Umbilical cord (tissue), 2 donors: ENCODE results near the gene PAF1. TPM values are rescaled to one million over a fixed set of nuclear protein-coding genes. Genes with fewer than 3 reads are reported as not detected.
A peak's percentile ranks its signal among the peaks of the same experiment; 100 is the strongest.

Experiments
- DNase-seq: peaks from one replicate; pipeline ENCODE4 v3.0.0-alpha.2; 2015; ENCODE audit warnings: low spot score
- total RNA-seq: library from RNA; depleted of rRNA; stranded (reverse); fragments of >200 nt; gene quantifications from one replicate; pipeline ENCODE4 v1.2.3, GENCODE V29; 2014; ENCODE audit warnings: low replicate concordance; ENCODE audit not compliant: insufficient read depth

Gene PAF1
- total RNA-seq, 1 donor from 2014 or later: 12.5 TPM

DNA sequence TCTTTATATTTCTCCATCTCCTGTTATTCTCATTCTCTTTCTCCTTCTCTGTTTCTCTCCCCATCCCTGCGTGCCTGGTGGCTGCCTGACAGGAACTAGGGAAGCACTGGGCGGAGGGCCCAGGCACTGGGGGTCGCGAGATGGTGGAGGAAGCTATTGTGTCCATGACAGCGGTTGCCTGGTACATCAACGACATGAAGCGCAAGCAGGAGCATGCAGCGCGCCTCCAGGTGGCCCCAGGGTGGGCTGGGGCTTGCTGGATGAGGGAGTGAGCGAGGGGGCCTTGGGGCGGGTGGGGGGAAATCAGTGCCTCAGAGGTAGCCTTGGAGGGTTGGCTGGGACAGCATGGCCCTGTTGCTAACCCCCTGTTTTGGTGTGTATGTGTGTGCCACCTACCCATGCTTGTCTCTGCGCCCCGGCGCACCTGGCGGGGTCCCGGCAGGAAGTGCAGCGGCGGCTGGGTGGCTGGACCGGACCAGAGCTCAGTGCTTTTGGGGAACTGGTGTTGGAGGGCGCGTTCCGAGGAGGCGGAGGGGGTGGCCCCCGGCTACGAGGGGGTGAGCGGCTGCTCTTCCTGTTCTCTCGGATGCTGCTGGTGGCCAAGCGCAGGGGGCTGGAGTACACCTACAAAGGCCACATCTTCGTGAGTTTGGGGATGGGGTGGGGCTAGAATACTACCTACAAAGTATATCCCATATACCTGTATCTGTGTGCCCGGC lies 26.7 kb upstream of the PAF1 start:
- DNase-seq: no peak

DNA sequence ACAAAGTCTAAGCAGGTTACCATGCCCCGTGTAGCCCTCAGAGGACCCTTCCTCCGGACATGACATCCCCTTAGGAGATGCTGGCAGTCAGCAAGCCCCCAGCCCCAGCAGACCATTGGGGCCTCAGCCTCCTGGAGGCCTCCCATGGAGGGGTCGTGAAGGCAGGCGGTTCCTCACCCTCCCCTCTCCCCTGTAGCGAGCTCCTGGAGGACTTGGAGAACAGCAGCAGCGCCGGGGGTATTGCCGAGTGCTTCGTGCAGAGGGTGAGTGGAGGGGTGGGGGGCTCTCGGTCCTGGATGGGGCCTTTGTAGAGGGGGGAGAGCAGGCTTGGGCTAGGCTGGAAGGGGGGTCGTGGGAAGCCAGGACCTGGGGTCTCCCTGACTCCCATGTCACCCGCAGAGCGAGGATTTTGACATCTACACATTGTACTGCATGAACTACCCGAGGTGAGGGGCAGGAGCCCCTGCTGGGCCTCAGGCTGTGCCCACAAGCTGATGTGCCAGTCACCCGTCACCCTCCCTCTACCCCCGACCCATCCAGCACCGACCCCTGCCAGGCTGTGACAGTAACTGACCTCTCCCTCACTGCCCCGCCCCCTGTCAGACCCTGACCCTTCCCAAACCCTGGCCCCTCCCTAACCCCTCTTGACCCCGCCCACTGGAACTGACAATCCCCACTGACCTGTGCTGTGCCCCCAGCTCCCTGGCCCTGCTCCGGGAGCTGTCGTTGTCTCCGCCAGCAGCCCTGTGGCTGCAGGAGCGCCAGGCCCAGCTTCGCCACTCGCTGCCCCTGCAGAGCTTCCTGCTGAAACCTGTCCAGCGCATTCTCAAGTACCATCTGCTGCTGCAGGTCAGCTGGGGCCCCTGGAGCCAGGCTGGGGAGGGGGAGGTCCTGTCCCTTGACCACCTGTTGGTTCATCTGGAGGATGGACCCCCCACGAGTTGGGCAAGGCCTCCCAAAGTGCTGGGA lies 25.5 kb upstream of the PAF1 start:
- no peak for DNase-seq

DNA sequence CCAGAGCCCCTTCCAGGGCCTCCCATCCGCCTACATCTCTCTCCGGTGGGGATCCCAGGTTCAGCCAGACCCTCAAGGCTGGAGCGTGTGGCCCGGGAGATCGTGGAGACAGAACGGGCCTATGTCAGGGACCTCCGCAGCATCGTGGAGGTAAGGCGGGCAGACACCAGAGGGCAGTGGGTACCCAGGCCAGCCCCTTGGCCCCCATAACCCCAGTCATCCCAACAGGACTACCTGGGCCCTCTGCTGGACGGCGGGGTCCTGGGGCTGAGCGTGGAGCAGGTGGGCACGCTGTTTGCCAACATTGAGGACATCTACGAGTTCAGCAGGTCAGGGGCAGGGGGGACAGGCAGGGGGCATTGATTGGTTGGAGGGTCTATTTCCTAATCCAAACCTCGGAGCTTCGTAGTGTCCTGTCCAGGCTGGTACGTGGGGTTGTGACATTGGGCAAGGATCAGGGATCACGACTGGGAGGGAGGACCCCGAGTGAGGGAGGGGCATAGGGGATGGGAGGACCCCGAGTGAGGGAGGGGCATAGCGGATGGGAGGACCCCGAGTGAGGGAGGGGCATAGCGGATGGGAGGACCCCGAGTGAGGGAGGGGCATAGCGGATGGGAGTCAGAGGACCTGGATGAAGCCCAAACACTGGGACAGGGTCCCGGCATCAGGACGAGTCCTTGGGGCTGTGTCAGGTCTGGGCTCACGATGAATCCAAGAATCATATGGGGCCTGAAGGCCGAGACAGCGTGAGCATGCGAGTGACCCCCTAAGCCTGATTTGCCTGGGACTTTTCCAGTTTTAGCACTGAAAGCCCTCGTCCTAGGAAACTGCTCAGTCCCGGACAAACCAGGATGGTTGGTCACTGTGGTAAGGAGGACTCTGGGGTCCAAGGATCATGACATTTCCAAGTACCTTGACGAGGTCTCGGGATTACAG lies 24.5 kb upstream of the PAF1 start:
- no peak for DNase-seq

DNA sequence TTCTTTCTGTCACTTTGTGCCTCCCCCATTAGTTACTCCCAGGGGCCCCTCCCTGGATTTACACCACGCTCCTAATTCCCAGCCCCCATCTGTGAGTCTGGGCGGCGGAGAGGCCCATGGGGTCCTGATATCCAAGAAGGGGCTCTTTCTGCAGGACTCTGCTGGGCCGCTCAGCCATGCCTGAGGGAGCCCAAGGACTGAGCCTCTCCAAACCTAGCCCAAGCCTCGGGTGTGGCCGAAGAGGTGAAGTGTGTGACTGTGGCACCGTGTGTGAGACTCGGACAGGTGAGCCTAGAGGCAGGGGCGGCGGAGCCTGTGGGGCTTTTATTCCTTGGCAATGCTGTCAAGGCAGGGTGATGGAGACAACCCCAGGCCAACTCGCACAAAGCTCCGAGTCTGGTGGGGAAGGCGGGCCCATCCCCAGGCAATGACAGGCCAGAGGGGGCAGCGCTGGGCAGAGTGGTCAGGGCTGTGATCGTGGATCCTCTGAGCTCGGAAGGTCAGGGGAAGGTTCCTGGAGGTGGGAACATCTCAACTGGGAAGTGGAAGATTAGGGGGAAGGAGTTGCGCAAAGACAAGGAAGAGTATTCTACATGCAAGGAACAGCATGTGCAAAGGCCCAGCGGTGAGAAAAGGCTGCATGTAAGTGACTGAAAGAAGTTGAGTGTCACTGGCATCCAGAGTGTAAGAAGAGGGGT lies 23.2 kb upstream of the PAF1 start:
- no peak for DNase-seq

DNA sequence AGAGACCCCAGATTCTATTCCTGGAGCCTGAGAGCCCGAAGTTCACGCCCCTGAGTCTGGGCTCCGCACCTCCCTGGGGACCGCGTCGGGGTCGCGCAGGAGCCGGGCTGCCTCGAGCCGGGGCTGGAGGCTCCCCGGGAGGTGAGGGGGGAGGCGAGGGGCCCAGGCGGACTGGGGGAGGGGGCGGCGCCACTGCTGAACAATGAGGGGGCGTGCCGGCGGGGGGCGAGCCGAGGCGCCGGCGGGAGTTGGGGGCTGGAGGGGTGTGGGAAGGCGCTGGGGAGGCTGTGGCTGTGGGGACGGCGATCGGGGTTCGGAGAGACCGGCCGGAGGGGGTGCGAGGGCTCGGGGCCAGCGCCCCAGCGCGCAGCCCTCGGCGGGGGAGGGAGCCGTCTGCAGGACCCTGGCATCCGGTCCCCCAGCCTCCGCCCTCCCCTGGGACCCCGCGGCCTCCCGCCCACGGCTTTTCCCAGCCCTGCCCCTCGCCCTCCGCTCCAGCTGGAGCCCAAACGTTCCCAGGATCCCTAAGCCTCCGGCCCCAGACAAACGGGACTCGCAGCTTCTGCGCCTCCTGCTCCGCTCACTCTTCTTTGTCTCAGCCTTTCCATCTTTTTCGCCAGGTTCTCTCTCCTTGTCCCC lies 22.5 kb upstream of the PAF1 start:
- DNase-seq: peak; percentile 76

DNA sequence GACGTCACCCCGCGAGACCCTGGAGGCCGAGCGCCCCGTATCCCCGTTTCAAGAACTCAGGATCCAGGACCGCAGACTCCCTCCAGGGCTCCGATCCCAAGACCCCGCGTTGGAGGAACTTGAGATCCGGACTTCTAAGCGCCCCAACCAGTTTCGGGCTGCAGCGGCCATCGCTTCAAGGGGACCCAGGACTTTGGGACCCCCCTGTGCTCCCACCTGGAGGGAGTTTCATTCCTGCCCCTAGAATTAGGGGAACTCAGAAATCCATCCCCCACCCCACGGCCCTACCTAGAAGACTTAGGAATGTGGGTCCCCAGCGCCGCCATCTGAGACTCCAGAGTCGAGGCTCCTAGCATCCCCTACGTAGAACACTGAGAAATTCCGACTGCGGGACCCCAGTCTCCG lies 22.0 kb upstream of the PAF1 start:
- no peak for DNase-seq

DNA sequence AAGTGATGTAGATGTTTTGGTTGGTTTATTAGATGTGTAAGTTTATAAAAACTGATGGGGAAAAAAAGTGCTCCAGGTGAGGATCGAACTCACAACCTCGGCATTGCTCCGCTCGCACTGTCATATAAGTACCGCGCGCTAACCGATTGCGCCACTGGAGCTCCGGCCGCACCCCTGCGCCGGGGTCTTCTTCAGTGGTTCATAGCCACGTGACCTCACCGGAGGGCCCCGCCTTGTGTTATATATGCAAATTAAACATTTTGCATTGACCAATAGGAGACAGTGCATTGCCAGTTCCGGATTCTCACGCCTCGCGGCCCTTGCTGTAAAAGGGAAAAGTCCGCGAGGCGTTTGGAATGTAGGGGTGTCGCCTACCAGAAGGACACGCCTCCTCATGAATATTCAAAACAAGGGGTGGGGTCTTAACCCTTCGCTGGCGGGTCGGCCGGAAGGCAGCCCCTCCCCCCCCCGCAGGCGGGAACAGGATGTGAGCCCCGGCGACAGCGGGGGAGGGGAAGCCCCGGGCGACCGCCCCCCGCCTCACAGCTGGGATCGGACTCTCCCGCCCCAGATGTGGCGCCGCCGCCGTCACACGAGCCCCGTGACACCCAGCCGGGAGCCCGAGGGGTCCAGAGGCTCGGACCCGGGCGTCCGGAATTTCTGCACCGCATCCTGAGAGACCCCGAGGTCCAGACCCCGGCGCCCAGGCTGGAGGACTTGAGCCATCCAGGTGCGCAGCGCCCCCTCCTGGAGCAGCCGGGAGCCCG lies 21.4 kb upstream of the PAF1 start, which contains the start of gene PLEKHG2:
PLEKHG2 (plus strand) TSS at position 570 of the 767 bp plus-strand sequence. CDS start 1,418 bp downstream, outside the sequence.
- peak; percentile 100 for DNase-seq

DNA sequence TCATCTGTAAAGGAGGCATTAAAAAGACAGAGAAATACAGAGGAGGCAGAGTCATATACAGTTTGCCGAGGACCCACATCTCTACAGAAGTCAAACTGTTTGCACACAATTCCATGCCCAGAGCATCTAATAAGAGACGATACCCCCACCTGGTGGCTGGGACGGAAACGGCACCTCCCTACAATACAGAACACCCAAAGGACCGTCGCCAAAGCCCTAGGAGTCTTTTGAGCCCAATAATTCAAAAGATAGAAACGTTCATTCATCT lies 20.9 kb upstream of the PAF1 start:
- DNase-seq: peak; percentile 96

DNA sequence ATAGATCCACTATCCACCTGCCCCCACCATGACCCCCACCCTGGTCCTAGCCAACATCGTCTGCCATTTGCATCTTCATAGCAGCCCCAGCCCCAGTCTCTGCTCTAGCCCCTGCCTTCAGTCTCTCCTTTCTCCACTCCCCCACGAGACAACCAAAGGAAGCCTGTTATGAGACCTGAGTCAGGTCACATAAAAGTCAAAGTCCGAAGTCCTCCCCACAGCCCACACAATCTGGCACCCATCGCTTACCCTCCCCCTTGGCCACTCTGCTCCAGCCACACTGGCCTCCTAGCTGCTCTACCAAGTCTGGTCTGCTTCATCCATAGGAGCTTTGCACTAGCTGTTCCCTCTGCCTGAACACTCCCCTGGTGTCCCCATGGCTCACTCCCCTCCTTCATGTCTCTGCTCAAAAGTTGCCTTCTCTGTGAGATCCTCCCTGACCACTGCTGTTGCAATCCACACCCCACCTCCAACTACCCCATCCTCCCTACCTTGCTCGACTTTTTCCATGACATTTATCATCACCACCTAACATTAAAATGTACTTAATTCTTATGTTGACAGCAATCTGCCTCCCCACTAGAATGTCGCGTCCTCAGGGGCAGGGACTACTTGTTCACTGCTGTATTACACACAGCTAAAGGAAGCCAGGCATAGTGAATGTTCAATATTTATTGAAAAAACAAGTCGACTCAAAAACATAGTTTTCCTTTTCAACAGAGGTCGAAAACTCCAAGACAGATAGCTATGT lies 20.4 kb upstream of the PAF1 start:
- DNase-seq: peak; percentile 50

DNA sequence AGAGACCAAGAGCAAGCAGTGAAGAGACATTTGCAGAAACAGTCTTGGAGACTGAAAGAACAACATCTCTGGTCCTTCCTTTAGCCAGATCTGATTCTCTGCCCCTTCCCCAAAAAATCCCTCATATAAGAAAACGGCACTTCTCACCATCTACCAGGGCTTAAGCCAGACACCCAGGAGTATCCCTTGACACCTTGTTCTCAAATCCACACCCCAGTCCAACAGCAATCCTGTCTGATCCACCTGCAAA lies 19.9 kb upstream of the PAF1 start:
- no peak for DNase-seq

DNA sequence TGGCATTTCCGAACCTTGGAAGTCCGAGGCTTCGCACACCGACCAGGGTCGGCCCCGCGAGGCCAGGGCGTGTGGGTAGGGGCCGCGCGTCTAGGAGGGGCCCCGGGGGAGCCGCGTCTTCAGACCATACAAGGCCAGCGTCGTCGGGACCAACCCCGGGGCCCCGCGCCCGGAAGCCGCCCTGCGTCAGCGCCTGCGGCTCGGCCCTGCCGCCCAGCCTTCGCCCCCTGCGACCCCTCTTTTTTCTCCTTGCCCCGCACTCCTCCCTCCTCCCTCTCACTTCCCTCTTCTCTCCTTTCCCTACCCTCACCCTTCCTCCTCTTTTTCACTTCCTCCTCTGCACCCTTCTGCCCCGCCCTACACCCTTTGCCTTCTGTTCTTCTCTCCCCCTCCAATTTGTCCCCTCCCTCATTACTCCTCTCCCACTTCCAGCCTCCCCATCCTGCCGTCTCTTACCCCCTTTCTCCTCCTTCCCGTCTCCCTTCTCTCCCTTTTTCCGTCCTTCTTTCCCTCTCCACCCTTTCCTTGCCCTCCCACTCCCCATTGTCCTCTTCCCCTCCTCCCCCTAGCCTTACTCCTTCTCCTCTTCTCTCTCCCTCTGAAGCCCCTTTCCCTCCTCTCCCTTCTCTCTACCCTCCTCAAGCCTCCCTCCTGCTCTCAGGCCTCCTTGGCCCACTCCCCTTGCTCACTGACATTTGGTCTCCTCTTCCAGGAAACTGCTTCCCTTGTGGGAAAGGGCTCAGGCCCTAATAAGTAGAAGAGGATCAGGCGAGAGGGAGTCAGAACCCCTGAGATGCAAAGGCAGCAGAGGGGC lies 19.3 kb upstream of the PAF1 start:
- DNase-seq: peak; percentile 85

DNA sequence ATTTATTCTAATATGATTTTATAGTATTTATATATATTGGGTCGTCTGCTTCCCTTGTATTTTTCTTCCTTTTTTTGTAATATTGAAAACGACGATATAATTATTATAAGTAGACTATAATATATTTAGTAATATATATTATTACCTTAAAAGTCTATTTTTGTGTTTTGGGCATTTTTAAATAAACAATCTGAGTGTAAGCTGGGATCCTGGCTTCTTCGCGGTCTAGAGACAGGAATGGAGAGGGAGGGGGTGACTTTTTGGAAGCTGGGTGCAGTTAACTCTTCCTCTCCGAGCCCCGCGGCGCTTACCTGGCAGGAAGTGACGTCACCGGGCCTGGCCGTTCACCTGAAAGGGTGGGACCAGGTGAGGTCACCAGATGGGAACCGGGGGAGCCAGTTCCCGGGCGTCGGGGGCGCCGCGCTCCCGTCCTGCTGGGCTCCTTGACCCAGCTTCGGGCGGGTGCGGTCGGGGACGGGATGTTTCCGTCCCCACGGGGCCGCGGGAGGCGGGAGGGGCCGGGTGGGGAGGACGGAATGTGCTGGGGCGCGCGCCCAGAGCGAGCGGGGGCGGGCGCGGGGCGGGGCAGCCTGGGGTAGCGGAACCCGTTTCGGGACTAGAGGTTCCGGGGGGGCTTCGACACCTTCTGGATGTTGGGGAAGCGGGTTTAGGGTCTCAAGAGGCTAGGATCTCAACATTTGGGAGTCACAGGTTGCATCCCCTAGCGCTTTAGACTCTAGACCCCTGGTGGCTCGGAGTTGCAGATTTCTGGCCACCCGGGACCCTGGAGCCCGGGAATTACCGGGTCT lies 18.5 kb upstream of the PAF1 start:
- peak; percentile 82 for DNase-seq

DNA sequence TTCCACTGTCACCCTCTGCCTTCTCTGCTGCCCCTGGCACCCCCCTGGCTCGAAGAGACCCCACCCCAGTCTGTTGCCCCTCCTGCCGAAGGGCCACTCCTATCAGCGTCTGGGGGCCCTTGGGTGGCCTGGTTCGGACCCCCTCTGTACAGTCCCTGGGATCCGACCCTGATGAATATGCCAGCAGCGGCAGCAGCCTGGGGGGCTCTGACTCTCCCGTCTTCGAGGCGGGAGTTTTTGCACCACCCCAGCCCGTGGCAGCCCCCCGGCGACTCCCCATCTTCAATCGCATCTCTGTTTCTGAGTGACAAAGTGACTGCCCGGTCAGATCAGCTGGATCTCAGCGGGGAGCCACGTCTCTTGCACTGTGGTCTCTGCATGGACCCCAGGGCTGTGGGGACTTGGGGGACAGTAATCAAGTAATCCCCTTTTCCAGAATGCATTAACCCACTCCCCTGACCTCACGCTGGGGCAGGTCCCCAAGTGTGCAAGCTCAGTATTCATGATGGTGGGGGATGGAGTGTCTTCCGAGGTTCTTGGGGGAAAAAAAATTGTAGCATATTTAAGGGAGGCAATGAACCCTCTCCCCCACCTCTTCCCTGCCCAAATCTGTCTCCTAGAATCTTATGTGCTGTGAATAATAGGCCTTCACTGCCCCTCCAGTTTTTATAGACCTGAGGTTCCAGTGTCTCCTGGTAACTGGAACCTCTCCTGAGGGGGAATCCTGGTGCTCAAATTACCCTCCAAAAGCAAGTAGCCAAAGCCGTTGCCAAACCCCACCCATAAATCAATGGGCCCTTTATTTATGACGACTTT lies 17.7 kb upstream of the PAF1 start:
- no peak for DNase-seq

DNA sequence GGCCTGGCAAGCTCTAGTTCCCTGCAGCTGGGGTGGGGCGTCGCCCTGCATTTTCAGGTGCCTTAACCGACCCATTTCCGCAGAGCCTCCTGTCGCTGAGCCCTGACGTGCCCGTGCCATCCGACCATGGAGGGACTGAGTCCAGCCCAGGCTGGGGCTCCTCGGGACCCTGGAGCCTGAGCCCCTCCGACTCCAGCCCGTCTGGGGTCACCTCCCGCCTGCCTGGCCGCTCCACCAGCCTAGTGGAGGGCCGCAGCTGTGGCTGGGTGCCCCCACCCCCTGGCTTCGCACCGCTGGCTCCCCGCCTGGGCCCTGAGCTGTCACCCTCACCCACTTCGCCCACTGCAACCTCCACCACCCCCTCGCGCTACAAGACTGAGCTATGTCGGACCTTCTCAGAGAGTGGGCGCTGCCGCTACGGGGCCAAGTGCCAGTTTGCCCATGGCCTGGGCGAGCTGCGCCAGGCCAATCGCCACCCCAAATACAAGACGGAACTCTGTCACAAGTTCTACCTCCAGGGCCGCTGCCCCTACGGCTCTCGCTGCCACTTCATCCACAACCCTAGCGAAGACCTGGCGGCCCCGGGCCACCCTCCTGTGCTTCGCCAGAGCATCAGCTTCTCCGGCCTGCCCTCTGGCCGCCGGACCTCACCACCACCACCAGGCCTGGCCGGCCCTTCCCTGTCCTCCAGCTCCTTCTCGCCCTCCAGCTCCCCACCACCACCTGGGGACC lies 16.9 kb upstream of the PAF1 start:
- peak; percentile 59 for DNase-seq

DNA sequence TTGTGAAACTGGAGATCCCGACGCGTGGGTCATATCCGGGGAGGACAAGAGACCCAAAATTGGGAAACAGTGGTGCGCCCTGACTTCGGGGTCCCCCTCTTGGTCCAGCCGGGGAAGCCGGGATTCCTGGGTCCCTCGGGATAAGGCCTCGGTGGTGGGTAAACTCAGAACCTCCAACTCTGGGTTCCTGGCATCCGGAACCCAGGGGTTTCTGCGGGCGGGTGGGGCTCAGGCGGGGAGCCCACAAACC lies 16.4 kb upstream of the PAF1 start:
- no peak for DNase-seq

DNA sequence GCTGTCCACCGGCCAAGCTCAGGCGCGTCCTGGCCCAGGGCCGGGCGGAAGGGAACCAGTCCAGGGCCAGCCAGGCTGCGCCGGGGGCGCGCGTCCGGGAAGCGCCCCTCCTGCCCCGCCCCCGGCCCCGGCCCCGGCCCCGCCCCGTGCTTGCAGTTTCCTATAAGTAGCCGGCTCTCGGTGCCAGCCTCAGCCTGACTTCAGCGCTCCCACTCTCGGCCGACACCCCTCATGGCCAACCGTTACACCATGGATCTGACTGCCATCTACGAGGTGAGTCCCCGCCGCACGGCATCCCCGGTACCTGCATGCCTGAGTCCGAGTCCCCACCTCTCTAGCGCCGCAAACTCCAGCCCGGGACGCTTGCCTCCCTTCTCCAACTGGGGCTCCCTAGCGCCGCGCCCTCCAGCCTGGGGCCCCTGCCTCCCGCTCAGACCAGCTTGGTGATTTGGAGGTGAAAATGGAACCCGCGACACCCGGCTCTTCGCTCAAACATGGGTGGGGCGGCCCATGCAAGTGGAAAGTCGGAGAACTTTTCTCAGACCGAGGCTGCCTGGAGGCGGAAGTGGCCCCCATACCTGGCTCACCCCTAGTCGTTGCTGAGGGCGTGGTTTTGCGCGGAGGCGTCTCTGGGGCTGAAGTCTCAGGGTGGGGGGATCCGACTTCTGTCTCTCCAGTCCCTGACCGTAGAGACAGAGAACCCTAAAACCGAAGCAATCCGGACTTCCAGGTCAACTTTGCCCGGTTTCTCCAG lies 15.9 kb upstream of the PAF1 start, which contains the start of gene ZFP36:
ZFP36 (plus strand) TSS at position 192 of the 754 bp plus-strand sequence; CDS start at position 250, 58 bp downstream.
- DNase-seq: peak; percentile 85
